GM12891 (cell line): ENCODE data around the gene NCK1.

Source experiments
- DNase-seq: peaks from one replicate; pipeline ENCODE4 v3.0.0; 2011; ENCODE audit warnings: low spot score; ENCODE audit not compliant: insufficient read length
- FAIRE-seq: peaks from 2 replicates; lab custom pipeline; 2011; peaks lifted over from hg19 to GRCh38; lab: Jason Lieb, UNC
- PAX5 ChIP-seq: IDR thresholded peaks from 2 replicates; pipeline ENCODE4 v1.6.1; 2011; ENCODE audit warnings: low read length, moderate library complexity, mild to moderate bottlenecking; ENCODE audit not compliant: insufficient read depth, severe bottlenecking
- POLR2A ChIP-seq: IDR thresholded peaks from 2 replicates; pipeline ENCODE4 v1.6.1; 2011; ENCODE audit warnings: low read depth, low read length, control low read depth
- POLR2AphosphoS5 ChIP-seq: IDR thresholded peaks from 2 replicates; pipeline ENCODE4 v1.6.1; 2011; ENCODE audit warnings: low read depth, low read length, control low read depth
- POU2F2 ChIP-seq: IDR thresholded peaks from 2 replicates; pipeline ENCODE4 v1.6.1; 2011; ENCODE audit warnings: low read depth, mild to moderate bottlenecking, control low read depth, low read length, moderate library complexity
- SPI1 ChIP-seq: IDR thresholded peaks from 2 replicates; pipeline ENCODE4 v1.6.1; 2011; ENCODE audit warnings: low read depth, low read length, control low read depth
- TAF1 ChIP-seq: IDR thresholded peaks from 2 replicates; pipeline ENCODE4 v1.6.1; 2011; ENCODE audit warnings: low read depth, low read length, control low read depth

NCK1 gene

GRCh38 chr3:136942803-136943202 is 80.8 kb downstream of the NCK1 start:
- no peak for FAIRE-seq
- no peak for TF ChIP-seq SPI1
- no peak for TF ChIP-seq POLR2AphosphoS5
- no peak for TF ChIP-seq POU2F2
- no peak for TF ChIP-seq PAX5
- no peak for TF ChIP-seq TAF1
- TF ChIP-seq POLR2A, result no peak
- no peak for DNase-seq

- DNase-seq (no peak), FAIRE-seq (no peak)
- TF ChIP-seq PAX5, result no peak
- TF ChIP-seq POU2F2, result no peak
- TF ChIP-seq POLR2A, result no peak
- TF ChIP-seq POLR2AphosphoS5, result no peak
- no peak for TF ChIP-seq TAF1
- no peak for TF ChIP-seq SPI1
These were observed 81.4 kb downstream of the NCK1 start for GRCh38 chr3:136943436-136943835.

- FAIRE-seq (no peak), DNase-seq (no peak)
- no peak for TF ChIP-seq PAX5
- TF ChIP-seq POU2F2, result no peak
- TF ChIP-seq POLR2A, result no peak
- no peak for TF ChIP-seq POLR2AphosphoS5
- no peak for TF ChIP-seq SPI1
These were observed 85.0 kb downstream of the NCK1 start for GRCh38 chr3:136946978-136947377.

GRCh38 chr3:136947477-136947876 is 85.5 kb downstream of the NCK1 start:
- DNase-seq (no peak), FAIRE-seq (peak; percentile 38)
- TF ChIP-seq POLR2A (no peak), POU2F2 (no peak), SPI1 (no peak), TAF1 (no peak), PAX5 (no peak), POLR2AphosphoS5 (no peak)

- FAIRE-seq, result no peak
- TF ChIP-seq SPI1 (peak; percentile 73), PAX5 (no peak)
- DNase-seq, result no peak
These were observed 87.1 kb downstream of the NCK1 start for GRCh38 chr3:136949146-136949545.

GRCh38 chr3:136949708-136950107 is 87.7 kb downstream of the NCK1 start:
- FAIRE-seq (no peak), DNase-seq (no peak)
- TF ChIP-seq TAF1, result no peak

- FAIRE-seq (peak; percentile 26), DNase-seq (no peak)
- TF ChIP-seq SPI1, result no peak
- no peak for TF ChIP-seq PAX5
- TF ChIP-seq POLR2A, result no peak
- no peak for TF ChIP-seq TAF1
- no peak for TF ChIP-seq POU2F2
- TF ChIP-seq POLR2AphosphoS5, result no peak
These were observed 88.6 kb downstream of the NCK1 start for GRCh38 chr3:136950623-136951022.

GRCh38 chr3:136952292-136952691 is 90.3 kb downstream of the NCK1 start:
- TF ChIP-seq POLR2A (no peak), SPI1 (no peak), PAX5 (no peak), POLR2AphosphoS5 (no peak), POU2F2 (no peak), TAF1 (no peak)
- FAIRE-seq, result peak; percentile 16
- no peak for DNase-seq

- peak; percentile 55 for FAIRE-seq
- no peak for DNase-seq
- TF ChIP-seq PAX5, result no peak
- TF ChIP-seq POLR2A, result no peak
- TF ChIP-seq POLR2AphosphoS5, result no peak
- no peak for TF ChIP-seq TAF1
- TF ChIP-seq POU2F2, result no peak
- no peak for TF ChIP-seq SPI1
These were observed 92.2 kb downstream of the NCK1 start for GRCh38 chr3:136954251-136954650.

GRCh38 chr3:136954980-136955780 is 93.2 kb downstream of the NCK1 start:
- no peak for TF ChIP-seq POLR2A
- no peak for TF ChIP-seq SPI1
- TF ChIP-seq TAF1, result no peak
- FAIRE-seq (peak; percentile 28), DNase-seq (no peak)
